Esophagus squamous epithelium (tissue), 5 donors: Measurements from ENCODE around the gene DNAH10. TPM values are rescaled to one million over a fixed set of nuclear protein-coding genes. Genes with fewer than 3 reads are reported as not detected.
"Not testable (repeated sequence)": the region's sequence is repeated elsewhere in the genome, so short reads cannot be mapped to it uniquely, and the experiment has no call there.

Experiments used
- DNase-seq: peaks from one replicate; lab custom pipeline; 2025; lab: John Stamatoyannopoulos, UW
- H3K27ac ChIP-seq, 4 donors: fragments of 200-600 bp; sonication (generic); one replicate each; pipeline ENCODE4 v1.5.1; 2016 to 2019; ENCODE audit warnings: mild to moderate bottlenecking in 1 of 4
- H3K27me3 ChIP-seq, 4 donors: fragments of 200-600 bp; sonication (generic); 1 replicate in 3 of 4; 2 replicates in 1 of 4; pipeline versions ENCODE4 v1.5.1 to v1.6.0; 2017 to 2021; ENCODE audit warnings: antibody characterized with exemption in 1 of 4
- H3K36me3 ChIP-seq, 3 donors: fragments of 200-600 bp; sonication (generic); one replicate each; pipeline ENCODE4 v1.5.1; 2016 to 2019
- H3K4me1 ChIP-seq, 3 donors: fragments of 200-600 bp; sonication (generic); one replicate each; pipeline ENCODE4 v1.5.1; 2017 to 2019
- H3K4me3 ChIP-seq, 4 donors: fragments of 200-600 bp; sonication (generic); 1 replicate in 3 of 4; 2 replicates in 1 of 4; pipeline ENCODE4 v1.5.1; 2016 to 2019; ENCODE audit warnings: mild to moderate bottlenecking in 2 of 4, moderate library complexity in 1 of 4
- H3K9me3 ChIP-seq, 3 donors: fragments of 200-600 bp; sonication (generic); one replicate each; pipeline ENCODE4 v1.5.1; 2016 to 2019
- POLR2A ChIP-seq, 4 donors: fragments of 450-650 bp; IDR thresholded peaks; one replicate each; pipeline ENCODE4 v1.6.1; 2017; ENCODE audit warnings: antibody characterized with exemption in 4 of 4, mild to moderate bottlenecking in 4 of 4, moderate library complexity in 3 of 4
- WGBS, 2 donors: methylation state at CpG; one replicate each; pipeline ENCODE4 v1.1.5; 2018; 5-methylcytosine and 5-hydroxymethylcytosine counted together
- intact Hi-C: fragments of 100-400 bp; cut with DNase I; formaldehyde crosslinking; loops from one replicate; pipeline ENCODE4 v1.15.0; 2022
- total RNA-seq, 4 donors: library from RNA; depleted of rRNA; stranded (reverse); fragments of >200 nt; gene quantifications; one replicate each; pipeline ENCODE4 v1.1.0, GENCODE V29; 2016
- TF ChIP-seq, protein P1 (sequence below), 6 experiments: fragments of 450-650 bp in 4 of 6; fragments of 200-600 bp in 2 of 6; sonication (generic) in 2 of 6; IDR thresholded peaks; one replicate each; pipeline ENCODE4 v1.5.1; 2016 to 2019; ENCODE audit warnings: antibody characterized with exemption in 6 of 6, mild to moderate bottlenecking in 4 of 6, moderate library complexity in 4 of 6
- donor health status: DM: yes; HTN: yes; CAD: no.

The DNAH10 gene
- total RNA-seq, 4 donors from 2014 or later, result not detected

DNA sequence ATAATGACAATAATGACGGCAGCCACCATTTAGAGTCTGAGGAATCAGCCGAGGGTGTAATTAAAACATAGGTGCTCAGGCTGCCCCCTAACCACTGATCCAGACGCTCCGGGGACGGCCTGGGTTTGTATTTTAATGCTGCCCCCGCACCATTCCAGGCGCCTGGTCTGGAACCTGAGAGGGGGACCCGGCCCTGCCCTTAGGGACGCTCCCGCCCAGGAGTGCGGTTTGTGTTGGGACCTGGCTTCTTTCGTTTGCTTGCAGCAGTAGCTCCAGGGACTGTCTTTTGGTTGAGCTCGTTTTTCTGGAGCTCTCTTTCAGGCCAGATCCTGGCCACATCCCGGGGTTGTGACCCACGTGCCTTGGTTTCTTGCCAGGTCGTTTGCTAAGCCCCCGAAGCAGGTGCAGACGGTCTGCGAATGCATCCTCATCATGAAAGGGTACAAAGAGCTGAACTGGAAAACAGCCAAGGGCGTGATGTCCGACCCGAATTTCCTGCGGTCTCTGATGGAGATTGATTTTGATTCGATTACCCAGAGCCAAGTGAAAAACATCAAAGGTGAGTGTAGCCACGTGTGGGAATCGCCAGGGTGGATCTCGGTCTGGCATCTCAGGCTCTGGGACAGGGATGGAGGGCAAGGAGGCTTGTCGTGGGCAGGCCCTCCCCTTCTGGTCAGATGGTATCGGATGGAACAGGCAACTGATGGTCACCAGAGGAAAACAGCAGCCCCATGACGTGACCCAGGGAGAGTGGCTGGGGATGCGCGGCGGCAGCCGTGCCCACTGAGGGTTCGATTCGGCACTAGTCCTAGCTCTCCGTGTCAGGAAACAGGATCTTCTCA lies 147.0 kb downstream of the DNAH10 start:
- Histone ChIP-seq H3K36me3 (no peaks in the 10 kb centered on the region), H3K9me3 (no peaks in the 10 kb centered on the region), H3K27me3 (peaks cover 0 to 5% (median 0%) of the 10 kb centered on the region in 4 donors), H3K4me3 (no peak overlapping the region), H3K4me1 (peaks cover 0 to 6% (median 0%) of the 10 kb centered on the region in 3 donors), H3K27ac (no peak overlapping the region)
- 52 to 62% methylated on average over 25 to 32 of the region's 37 CpGs for WGBS, 2 donors
- no peak for DNase-seq
- intact Hi-C loops, result no loop called here
- TF ChIP-seq, protein P1, sequence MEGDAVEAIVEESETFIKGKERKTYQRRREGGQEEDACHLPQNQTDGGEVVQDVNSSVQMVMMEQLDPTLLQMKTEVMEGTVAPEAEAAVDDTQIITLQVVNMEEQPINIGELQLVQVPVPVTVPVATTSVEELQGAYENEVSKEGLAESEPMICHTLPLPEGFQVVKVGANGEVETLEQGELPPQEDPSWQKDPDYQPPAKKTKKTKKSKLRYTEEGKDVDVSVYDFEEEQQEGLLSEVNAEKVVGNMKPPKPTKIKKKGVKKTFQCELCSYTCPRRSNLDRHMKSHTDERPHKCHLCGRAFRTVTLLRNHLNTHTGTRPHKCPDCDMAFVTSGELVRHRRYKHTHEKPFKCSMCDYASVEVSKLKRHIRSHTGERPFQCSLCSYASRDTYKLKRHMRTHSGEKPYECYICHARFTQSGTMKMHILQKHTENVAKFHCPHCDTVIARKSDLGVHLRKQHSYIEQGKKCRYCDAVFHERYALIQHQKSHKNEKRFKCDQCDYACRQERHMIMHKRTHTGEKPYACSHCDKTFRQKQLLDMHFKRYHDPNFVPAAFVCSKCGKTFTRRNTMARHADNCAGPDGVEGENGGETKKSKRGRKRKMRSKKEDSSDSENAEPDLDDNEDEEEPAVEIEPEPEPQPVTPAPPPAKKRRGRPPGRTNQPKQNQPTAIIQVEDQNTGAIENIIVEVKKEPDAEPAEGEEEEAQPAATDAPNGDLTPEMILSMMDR (IDR thresholded peaks at IDR 0.05), result no peak
- no peak for TF ChIP-seq POLR2A (IDR thresholded peaks at IDR 0.05)

DNA sequence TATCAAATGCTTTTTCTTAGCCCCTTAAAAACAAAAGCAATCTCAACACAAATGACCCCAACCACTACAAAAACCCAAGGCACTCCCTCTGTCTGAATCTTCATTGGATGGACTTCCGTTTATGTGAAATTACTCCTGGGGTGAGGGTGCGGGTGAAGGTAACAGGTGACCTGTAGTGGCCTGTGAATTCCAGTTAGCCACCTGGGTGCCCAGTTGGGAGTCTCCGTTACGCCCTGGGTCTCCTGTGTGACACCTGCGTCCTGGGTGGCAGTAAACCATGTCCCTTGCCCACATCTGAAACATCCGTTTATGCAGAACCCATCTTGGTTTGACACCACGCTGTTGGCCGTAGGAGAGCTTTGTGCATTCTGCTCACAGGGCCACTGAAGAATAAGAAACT lies 148.0 kb downstream of the DNAH10 start:
- Histone ChIP-seq H3K27me3 (peaks cover 0 to 10% (median 0%) of the 10 kb centered on the region in 4 donors), H3K36me3 (no peaks in the 10 kb centered on the region), H3K4me3 (no peak overlapping the region), H3K9me3 (no peaks in the 10 kb centered on the region), H3K4me1 (peaks cover 0 to 6% (median 0%) of the 10 kb centered on the region in 3 donors), H3K27ac (no peak overlapping the region)
- DNase-seq, result no peak
- intact Hi-C loops, result no loop called here
- no peak for TF ChIP-seq POLR2A (IDR thresholded peaks at IDR 0.05)
- TF ChIP-seq, protein P1 (IDR thresholded peaks at IDR 0.05), result no peak
- WGBS, 2 donors, result 90 to 93% methylated on average over 3 to 8 of the region's 8 CpGs

DNA sequence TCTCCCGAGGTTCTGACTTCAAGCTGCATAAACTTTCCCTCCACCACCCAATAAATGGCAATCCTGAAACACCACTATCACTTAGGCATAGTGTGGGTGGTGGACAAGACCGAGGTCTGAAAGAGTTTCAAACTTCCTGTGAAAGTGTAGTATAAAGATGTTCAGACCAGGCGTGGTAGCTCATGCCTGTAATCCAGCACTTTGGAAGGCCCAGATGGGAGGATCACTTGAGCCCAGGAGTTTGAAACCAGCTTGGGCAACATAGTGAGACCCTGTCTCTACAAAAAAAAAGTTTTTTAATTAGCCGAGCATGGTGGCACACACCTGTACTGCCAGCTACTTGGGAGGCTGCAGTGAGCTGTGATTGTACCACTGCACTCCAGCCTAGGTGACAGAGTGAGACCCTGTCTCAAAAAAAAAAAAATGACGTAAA lies 148.7 kb downstream of the DNAH10 start:
- WGBS, 2 donors, result 53% methylated on average over 5 of the region's 5 CpGs

DNA sequence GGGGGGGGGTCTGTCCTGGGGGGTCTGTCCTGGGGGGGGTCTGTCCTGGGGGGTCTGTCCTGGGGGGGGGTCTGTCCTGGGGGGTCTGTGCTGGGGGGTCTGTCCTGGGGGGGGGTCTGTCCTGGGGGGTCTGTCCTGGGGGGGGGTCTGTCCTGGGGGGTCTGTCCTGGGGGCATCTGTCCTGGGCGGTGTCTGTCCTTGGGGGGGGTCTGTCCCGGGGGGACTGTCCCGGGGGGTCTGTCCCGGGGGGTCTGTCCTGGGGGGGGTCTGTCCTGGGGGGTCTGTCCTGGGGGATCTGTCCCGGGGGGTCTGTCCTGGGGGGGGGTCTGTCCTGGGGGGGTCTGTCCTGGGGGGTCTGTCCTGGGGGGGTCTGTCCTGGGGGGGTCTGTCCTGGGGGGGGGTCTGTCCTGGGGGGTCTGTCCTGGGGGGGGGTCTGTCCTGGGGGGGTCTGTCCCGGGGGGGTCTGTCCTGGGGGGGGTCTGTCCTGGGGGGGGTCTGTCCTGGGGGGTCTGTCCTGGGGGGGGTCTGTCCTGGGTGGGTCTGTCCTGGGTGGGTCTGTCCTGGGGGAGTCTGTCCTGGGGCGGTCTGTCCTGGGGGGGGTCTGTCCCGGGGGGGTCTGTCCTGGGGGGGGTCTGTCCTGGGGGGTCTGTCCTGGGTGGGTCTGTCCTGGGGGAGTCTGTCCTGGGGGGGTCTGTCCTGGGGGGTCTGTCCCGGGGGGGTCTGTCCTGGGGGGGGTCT lies 149.7 kb downstream of the DNAH10 start:
- WGBS, 2 donors, result no CpG with 5 or more reads among the region's 9 CpGs
- peaks cover 0 to 19% (median 0%) of the 10 kb centered on the region in 4 donors for H3K27me3 ChIP-seq
- H3K36me3 ChIP-seq, H3K4me1 ChIP-seq, H3K4me3 ChIP-seq, DNase-seq, intact Hi-C loops, H3K27ac ChIP-seq, H3K9me3 ChIP-seq: not testable (repeated sequence)

More for the DNA sequence above, 148.7 kb downstream of the DNAH10 start:
- Histone ChIP-seq H3K4me1 (peaks cover 0 to 6% (median 0%) of the 10 kb centered on the region in 3 donors), H3K27me3 (peaks cover 0 to 16% (median 0%) of the 10 kb centered on the region in 4 donors), H3K4me3 (no peak overlapping the region), H3K27ac (no peak overlapping the region), H3K36me3 (no peaks in the 10 kb centered on the region), H3K9me3 (no peaks in the 10 kb centered on the region)
- DNase-seq, result no peak
- intact Hi-C loops, result no loop called here
- TF ChIP-seq, protein P1 (IDR thresholded peaks at IDR 0.05), result no peak
- no peak for TF ChIP-seq POLR2A (IDR thresholded peaks at IDR 0.05)

DNA sequence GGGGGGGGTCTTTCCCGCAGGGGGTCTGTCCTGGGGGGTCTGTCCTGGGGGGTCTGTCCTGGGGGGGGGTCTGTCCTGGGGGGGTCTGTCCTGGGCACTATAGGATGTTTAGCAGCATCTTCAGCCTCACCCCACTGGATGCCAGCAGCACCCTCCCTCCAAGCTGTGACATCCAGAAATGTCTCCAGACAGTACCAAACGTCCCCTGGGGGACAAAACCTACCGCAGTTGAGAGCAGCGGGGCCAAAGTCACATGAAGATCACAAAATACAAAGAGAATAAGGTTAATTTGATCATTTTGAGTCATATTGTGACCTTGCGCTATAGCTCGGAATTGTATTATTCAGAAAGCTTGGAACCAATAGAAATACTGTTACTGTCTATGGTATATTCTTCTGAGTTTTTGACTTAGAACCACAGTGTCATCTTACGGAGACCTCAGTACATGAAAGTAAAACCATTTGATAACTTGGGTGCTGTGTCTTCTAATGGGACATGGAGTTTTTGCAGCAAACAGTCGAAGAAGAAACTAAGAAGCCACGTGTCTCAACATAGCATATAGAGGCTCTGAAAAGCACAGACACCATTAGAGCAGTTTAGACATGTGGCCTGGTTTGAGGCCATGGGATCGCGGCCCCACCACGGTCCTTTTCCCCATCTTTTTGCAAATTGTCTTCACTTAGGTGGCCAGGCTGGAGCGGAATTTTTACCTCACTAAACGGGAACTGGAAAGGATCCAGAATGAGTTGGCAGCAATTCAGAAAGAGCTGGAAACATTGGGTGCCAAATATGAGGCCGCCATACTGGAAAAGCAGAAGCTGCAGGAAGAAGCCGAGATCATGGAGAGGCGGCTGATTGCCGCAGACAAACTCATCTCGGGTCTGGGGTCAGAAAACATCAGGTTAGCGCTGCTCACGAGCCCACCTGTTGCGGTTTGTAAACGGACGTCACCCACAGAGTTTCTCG lies 150.6 kb downstream of the DNAH10 start:
- Histone ChIP-seq H3K36me3 (no peaks in the 10 kb centered on the region), H3K27me3 (peaks cover 0 to 26% (median 0%) of the 10 kb centered on the region in 4 donors), H3K27ac (no peak overlapping the region), H3K4me1 (peaks cover 0 to 1% (median 0%) of the 10 kb centered on the region in 3 donors), H3K9me3 (no peaks in the 10 kb centered on the region), H3K4me3 (no peak overlapping the region)
- DNase-seq, result no peak
- TF ChIP-seq POLR2A (IDR thresholded peaks at IDR 0.05), result no peak
- intact Hi-C loops, result no loop called here
- 70 to 75% methylated on average over 21 to 24 of the region's 25 CpGs for WGBS, 2 donors
